GM20000 (cell line): ENCODE results near the gene RYR3.

Source experiments
- DNase-seq: peaks from one replicate; pipeline ENCODE4 v3.0.0; 2012; ENCODE audit warnings: low spot score
- TF ChIP-seq, protein P1 (sequence below): IDR thresholded peaks from 2 replicates; pipeline ENCODE4 v1.5.1; 2012; ENCODE audit warnings: mild to moderate bottlenecking, control low read depth; ENCODE audit errors: extremely low read depth, missing control alignments

RYR3 gene

GRCh38 chr15:33492434-33493052, 181.8 kb downstream of the RYR3 start:
- TF ChIP-seq, protein P1, sequence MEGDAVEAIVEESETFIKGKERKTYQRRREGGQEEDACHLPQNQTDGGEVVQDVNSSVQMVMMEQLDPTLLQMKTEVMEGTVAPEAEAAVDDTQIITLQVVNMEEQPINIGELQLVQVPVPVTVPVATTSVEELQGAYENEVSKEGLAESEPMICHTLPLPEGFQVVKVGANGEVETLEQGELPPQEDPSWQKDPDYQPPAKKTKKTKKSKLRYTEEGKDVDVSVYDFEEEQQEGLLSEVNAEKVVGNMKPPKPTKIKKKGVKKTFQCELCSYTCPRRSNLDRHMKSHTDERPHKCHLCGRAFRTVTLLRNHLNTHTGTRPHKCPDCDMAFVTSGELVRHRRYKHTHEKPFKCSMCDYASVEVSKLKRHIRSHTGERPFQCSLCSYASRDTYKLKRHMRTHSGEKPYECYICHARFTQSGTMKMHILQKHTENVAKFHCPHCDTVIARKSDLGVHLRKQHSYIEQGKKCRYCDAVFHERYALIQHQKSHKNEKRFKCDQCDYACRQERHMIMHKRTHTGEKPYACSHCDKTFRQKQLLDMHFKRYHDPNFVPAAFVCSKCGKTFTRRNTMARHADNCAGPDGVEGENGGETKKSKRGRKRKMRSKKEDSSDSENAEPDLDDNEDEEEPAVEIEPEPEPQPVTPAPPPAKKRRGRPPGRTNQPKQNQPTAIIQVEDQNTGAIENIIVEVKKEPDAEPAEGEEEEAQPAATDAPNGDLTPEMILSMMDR, result no peak

DNA sequence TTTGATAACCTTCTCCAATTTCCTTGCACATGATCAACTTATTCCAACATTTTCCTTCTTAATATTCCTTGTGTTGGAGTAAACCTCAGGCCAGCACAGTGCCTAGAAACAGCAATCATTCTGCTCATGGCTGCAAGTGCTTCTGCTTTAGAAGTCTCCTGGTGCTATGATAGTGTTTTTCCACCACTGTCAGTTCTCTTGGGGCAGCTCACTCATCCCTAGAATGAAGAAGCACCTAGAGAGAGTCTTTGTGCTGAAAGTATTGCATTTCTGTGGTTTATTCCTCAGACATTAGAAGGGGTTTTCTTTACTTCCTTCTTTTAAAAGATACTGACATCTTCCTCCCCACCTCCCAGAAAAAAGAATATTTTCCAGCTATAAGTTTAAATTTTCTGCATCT, 183.5 kb downstream of the RYR3 start:
- DNase-seq, result no peak
- TF ChIP-seq, protein P1, result no peak

More at GRCh38 chr15:33492434-33493052, 181.8 kb downstream of the RYR3 start:
- no peak for DNase-seq

- DNase-seq, result no peak
- TF ChIP-seq, protein P1, result no peak
Measured at GRCh38 chr15:33500432-33501195, 189.8 kb downstream of the RYR3 start.

GRCh38 chr15:33503681-33504080, 192.9 kb downstream of the RYR3 start:
- TF ChIP-seq, protein P1, result no peak
- no peak for DNase-seq

DNA sequence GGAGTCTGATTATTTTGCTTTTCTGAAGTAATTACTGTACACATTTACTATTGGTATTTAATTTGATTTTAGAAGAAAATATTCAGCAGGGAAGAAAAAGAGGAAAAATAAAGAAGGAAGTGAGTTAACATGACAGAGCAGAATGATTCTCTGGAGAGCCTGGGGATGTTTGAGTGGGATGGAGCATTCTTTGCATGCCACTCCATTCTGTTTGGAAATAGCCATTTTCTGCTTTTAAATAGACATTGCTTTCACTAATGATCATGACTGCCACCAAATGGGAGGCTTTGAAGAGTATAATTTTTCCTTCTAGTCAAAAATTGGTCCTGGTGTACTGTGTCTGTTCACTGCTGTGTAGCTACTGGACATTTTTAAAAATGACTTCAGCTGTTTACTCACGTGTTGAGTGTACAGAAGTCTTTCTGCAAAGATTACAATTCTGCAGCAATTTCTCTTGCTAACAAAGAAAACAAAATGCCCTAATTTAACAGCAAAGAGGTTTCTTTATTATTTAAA, 196.1 kb downstream of the RYR3 start:
- TF ChIP-seq, protein P1, result no peak
- DNase-seq, result no peak

DNA sequence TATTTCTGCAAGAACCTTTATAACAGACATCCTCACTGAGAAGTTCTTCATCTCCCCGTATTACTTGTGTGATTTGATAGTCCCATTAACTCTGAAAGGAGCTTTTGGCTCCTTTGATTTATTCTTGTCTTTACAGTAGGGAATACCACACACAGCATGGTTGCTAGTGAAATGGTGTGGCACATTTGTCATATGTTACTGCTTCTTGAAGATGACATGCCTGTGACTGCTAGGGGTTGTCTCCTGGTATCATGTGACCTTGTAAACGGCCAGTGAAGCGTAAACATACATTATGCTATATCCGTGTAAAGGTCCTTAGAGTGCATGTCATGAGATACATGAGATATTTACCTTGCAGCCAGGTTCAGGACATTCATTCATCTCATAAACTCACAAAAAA, 197.9 kb downstream of the RYR3 start:
- TF ChIP-seq, protein P1, result no peak
- DNase-seq, result no peak

DNA sequence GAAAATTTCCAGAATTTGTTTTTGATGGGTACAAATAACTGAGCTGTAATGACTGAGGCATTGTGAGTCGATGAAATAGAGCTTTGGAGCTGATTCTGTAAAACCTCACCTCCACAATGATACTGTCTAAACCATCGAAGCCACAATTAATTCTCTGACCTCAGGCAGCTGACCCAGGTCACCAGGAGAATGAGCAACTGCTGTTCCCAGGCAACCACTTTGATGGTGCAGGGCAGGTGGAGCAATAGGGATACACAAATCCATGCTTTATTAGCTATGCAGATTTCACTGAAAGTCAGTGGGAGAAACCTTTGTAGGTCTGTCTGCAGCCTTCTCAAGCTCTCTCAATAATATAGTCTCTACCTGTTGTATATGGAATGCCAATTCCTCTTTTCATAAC, 204.4 kb downstream of the RYR3 start:
- TF ChIP-seq, protein P1, result no peak
- no peak for DNase-seq
